Measurements from ENCODE around the gene MATN1. TPM values are rescaled to one million over a fixed set of nuclear protein-coding genes. Genes with fewer than 3 reads are reported as not detected.

The MATN1 gene
- total and polyA plus RNA-seq, 2 experiments from 2014 or later: 0.32 TPM; not detected in 1

DNA sequence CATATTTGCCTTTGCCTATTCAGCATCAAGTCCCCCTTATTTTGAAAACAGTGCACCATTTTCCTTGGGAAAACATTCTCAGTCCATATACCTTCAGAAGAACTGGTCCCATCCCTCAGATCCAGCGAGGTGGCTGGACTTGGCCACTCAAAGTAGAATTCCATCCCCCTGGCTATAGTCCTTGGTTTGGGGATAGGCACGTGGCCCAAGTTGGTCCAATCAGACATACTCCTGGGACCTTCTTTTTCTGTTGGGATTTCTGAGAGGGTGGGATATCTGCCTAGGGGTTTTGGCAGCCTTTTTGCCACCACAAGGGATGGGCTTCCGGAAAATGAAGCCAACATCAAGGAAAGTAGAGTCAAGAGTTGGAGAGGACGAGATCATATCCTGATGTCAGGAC is 10.7 kb upstream of the MATN1 start:
- no peaks in the 10 kb centered on the region for H3K9me2 ChIP-seq (ENCODE audit: insufficient read depth)
- H4K20me1 ChIP-seq (ENCODE audit: insufficient read depth): no peaks in the 10 kb centered on the region
- in situ Hi-C loops (cut with MboI): no loop called here
- no peak for TF ChIP-seq EZH2phosphoT487 (IDR thresholded peaks at IDR 0.05; ENCODE audit: insufficient read depth, low read depth)
- no peak for TF ChIP-seq EZH2 (IDR thresholded peaks at IDR 0.05; ENCODE audit: insufficient read depth, poor library complexity, severe bottlenecking)
- H3K9me3 ChIP-seq (ENCODE audit: low read depth): no peaks in the 10 kb centered on the region
- H2AFZ ChIP-seq: no peak overlapping the region
- no peaks in the 10 kb centered on the region for H3K36me3 ChIP-seq (ENCODE audit: low read depth)
- no peaks in the 10 kb centered on the region for H3K4me1 ChIP-seq (ENCODE audit: insufficient read depth)
- H3K4me3 ChIP-seq: no peak overlapping the region
- peaks cover 6% of the 10 kb centered on the region for H3K27me3 ChIP-seq (replicated peaks; ENCODE audit: insufficient read depth)
- H3F3A ChIP-seq (ENCODE audit: insufficient read depth): no peaks in the 10 kb centered on the region
- 51 to 61% methylated on average over 4 of the region's 4 CpGs for WGBS, 2 experiments (ENCODE audit: low coverage in 1 of 2, low lambda C conversion rate in 2 of 2, missing lambda C conversion rate in 2 of 2)
- no peaks in the 10 kb centered on the region for H3K79me2 ChIP-seq (ENCODE audit: insufficient read depth)
- no peak overlapping the region for H3K27ac ChIP-seq
- no peak overlapping the region for H3K9ac ChIP-seq
- DNase-seq: no peak
- H3K4me2 ChIP-seq (ENCODE audit: unreplicated experiment): no peak overlapping the region

DNA sequence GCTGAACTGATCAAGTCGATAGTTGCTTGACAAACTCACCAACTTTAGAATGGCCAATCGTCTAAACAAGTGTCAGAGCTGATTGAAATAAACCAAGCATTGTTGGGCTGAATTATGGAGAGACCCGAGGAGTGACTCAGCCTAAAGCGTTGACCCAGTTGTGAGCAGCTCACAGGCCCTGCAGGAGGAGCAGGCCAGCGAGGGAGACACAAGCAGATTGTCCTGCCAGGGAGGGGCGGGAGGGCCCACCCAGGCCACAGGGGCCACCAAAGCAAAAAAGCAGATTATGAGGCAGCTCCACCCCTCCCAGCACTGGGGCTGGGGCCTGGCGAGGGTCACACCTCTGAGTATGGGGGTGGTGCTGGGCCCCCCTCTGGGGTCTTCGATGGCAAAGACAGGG is 10.1 kb upstream of the MATN1 start:
- Histone ChIP-seq H2AFZ (no peak overlapping the region), H4K20me1 (ENCODE audit: insufficient read depth) (no peaks in the 10 kb centered on the region), H3F3A (ENCODE audit: insufficient read depth) (no peaks in the 10 kb centered on the region), H3K4me1 (ENCODE audit: insufficient read depth) (no peaks in the 10 kb centered on the region), H3K9me2 (ENCODE audit: insufficient read depth) (no peaks in the 10 kb centered on the region), H3K79me2 (ENCODE audit: insufficient read depth) (no peaks in the 10 kb centered on the region), H3K4me2 (ENCODE audit: unreplicated experiment) (no peak overlapping the region), H3K36me3 (ENCODE audit: low read depth) (no peaks in the 10 kb centered on the region), H3K27ac (no peak overlapping the region), H3K27me3 (replicated peaks; ENCODE audit: insufficient read depth) (peaks cover 6% of the 10 kb centered on the region), H3K9ac (no peak overlapping the region), H3K9me3 (ENCODE audit: low read depth) (no peaks in the 10 kb centered on the region), H3K4me3 (no peak overlapping the region)
- 65 to 79% methylated on average over 7 to 8 of the region's 8 CpGs for WGBS, 2 experiments (ENCODE audit: low coverage in 1 of 2, low lambda C conversion rate in 2 of 2, missing lambda C conversion rate in 2 of 2)
- in situ Hi-C loops (cut with MboI): no loop called here
- no peak for TF ChIP-seq EZH2 (IDR thresholded peaks at IDR 0.05; ENCODE audit: insufficient read depth, poor library complexity, severe bottlenecking)
- no peak for TF ChIP-seq EZH2phosphoT487 (IDR thresholded peaks at IDR 0.05; ENCODE audit: insufficient read depth, low read depth)
- no peak for DNase-seq

DNA sequence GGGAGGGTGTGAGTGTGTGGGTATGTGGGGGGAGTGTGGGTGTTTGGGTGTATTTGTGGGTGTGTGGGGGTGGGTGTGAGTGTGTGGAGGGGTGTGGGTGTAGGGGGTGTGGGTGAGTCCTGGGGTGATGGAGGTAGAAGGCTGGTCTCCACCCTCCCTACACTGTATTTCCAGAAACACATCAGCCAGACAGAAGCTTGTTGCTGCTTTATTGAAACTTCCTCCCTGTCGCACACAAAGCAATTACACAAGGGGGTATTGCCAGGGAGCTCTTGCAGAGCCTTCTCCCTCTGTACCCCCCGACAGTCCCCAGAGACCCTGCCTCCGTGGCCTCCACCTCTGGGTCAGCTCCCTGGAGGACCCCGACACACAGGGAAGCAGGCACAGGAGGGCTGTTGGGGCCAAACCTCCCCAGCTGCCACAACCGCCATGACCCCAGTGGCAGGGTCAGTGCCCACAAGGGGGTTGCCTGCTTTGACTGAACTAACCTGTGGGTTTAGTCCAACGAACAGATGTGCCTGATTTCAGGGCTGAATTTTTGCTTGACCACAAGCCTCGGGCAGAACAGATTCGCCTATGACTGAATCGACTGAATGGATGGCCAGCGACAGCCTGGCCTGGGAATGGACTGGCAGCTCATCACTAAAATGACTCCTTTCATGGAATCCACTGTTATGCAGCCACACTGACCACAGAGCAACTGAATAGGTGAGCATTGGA is 9.1 kb upstream of the MATN1 start:
- no peaks in the 10 kb centered on the region for H3F3A ChIP-seq (ENCODE audit: insufficient read depth)
- no peak overlapping the region for H3K27ac ChIP-seq
- no peaks in the 10 kb centered on the region for H4K20me1 ChIP-seq (ENCODE audit: insufficient read depth)
- H3K36me3 ChIP-seq (ENCODE audit: low read depth): no peaks in the 10 kb centered on the region
- no peak overlapping the region for H3K4me2 ChIP-seq (ENCODE audit: unreplicated experiment)
- in situ Hi-C loops (cut with MboI): no loop called here
- no peaks in the 10 kb centered on the region for H3K79me2 ChIP-seq (ENCODE audit: insufficient read depth)
- H3K4me3 ChIP-seq: no peak overlapping the region
- no peaks in the 10 kb centered on the region for H3K4me1 ChIP-seq (ENCODE audit: insufficient read depth)
- no peak overlapping the region for H3K9ac ChIP-seq
- TF ChIP-seq EZH2phosphoT487 (IDR thresholded peaks at IDR 0.05; ENCODE audit: insufficient read depth, low read depth) (no peak), EZH2 (IDR thresholded peaks at IDR 0.05; ENCODE audit: insufficient read depth, poor library complexity, severe bottlenecking) (no peak)
- H3K9me2 ChIP-seq (ENCODE audit: insufficient read depth): no peaks in the 10 kb centered on the region
- peaks cover 6% of the 10 kb centered on the region; the same call in 1 of the 2 replicates for H3K27me3 ChIP-seq (replicated peaks; ENCODE audit: insufficient read depth)
- no peaks in the 10 kb centered on the region for H3K9me3 ChIP-seq (ENCODE audit: low read depth)
- H2AFZ ChIP-seq: no peak overlapping the region
- 69 to 74% methylated on average over 10 of the region's 10 CpGs for WGBS, 2 experiments (ENCODE audit: low coverage in 1 of 2, low lambda C conversion rate in 2 of 2, missing lambda C conversion rate in 2 of 2)
- DNase-seq: peak; percentile 23

DNA sequence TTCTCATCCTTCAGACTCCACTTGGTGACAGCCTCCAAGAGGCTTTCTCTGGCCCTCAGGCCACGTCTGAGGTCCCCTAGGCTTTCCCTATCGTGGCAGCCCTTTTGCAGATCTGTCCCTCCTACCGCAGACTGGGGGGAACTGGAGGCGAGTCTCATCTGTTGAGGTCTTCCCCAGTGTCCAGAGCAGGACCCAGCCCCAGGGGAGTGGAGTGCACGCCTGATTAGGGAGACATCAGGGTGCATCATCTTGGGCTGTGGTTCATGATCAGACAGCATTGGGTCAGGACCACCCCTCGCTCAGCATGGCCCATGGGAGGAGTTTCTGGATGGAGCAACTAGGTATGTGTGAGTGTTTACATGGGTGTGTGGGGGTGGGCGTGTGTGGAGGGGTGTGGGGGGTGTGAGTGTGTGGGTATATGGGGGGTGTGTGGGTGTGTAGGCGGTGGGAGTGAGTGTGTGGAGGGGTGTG is 8.5 kb upstream of the MATN1 start:
- H3K27me3 ChIP-seq (replicated peaks; ENCODE audit: insufficient read depth): peaks cover 6% of the 10 kb centered on the region; the same call in 1 of the 2 replicates
- H3K79me2 ChIP-seq (ENCODE audit: insufficient read depth): no peaks in the 10 kb centered on the region
- H3K36me3 ChIP-seq (ENCODE audit: low read depth): no peaks in the 10 kb centered on the region
- H3F3A ChIP-seq (ENCODE audit: insufficient read depth): no peaks in the 10 kb centered on the region
- no peaks in the 10 kb centered on the region for H3K9me3 ChIP-seq (ENCODE audit: low read depth)
- no peaks in the 10 kb centered on the region for H4K20me1 ChIP-seq (ENCODE audit: insufficient read depth)
- no peak overlapping the region for H3K9ac ChIP-seq
- TF ChIP-seq EZH2phosphoT487 (IDR thresholded peaks at IDR 0.05; ENCODE audit: insufficient read depth, low read depth) (no peak), EZH2 (IDR thresholded peaks at IDR 0.05; ENCODE audit: insufficient read depth, poor library complexity, severe bottlenecking) (no peak)
- peak; percentile 5 for DNase-seq
- in situ Hi-C loops (cut with MboI): no loop called here
- no peak overlapping the region for H2AFZ ChIP-seq
- no peak overlapping the region for H3K4me2 ChIP-seq (ENCODE audit: unreplicated experiment)
- H3K27ac ChIP-seq: no peak overlapping the region
- H3K4me3 ChIP-seq: no peak overlapping the region
- H3K4me1 ChIP-seq (ENCODE audit: insufficient read depth): no peaks in the 10 kb centered on the region
- WGBS, 2 experiments (ENCODE audit: low coverage in 1 of 2, low lambda C conversion rate in 2 of 2, missing lambda C conversion rate in 2 of 2): 48 to 55% methylated on average over 7 to 8 of the region's 8 CpGs
- H3K9me2 ChIP-seq (ENCODE audit: insufficient read depth): no peaks in the 10 kb centered on the region
